Measurements from ENCODE around the gene FSTL5. TPM values are rescaled to one million over a fixed set of nuclear protein-coding genes. Genes with fewer than 3 reads are reported as not detected.

Gene FSTL5
- total RNA-seq, 1 experiment from 2014 or later, result not detected

- no peak for TF ChIP-seq ZBTB33 (IDR thresholded peaks at IDR 0.05; ENCODE audit: extremely low read depth, insufficient replicate concordance, low read length)
- no peak for TF ChIP-seq CBX3 (IDR thresholded peaks at IDR 0.05; ENCODE audit: low read depth)
Measured at GRCh38 chr4:161376275-161376674, 787.5 kb downstream of the FSTL5 start (continued).

- Histone ChIP-seq H3K36me3 (ENCODE audit: control insufficient read depth in 1 of 2, insufficient read depth in 2 of 2, low read length in 2 of 2) (no peaks in the 10 kb centered on the region), H3K4me1 (ENCODE audit: control insufficient read depth in 1 of 2, insufficient read depth in 2 of 2, low read length in 2 of 2) (no peaks in the 10 kb centered on the region), H3K9me3 (ENCODE audit: control insufficient read depth in 1 of 2, insufficient read depth in 1 of 2, low read depth in 1 of 2, low read length in 2 of 2) (no peaks in the 10 kb centered on the region), H3K27ac (ENCODE audit: low read depth, low read length) (no peak overlapping the region), H3K9ac (ENCODE audit: low read length) (no peak overlapping the region), H2AFZ (ENCODE audit: low read depth, low read length, poor library complexity, severe bottlenecking) (no peak overlapping the region), H3K27me3 (ENCODE audit: insufficient read depth, low read length) (no peaks in the 10 kb centered on the region), H3K4me3 (replicated peaks in 1 of 2; ENCODE audit: low read depth in 1 of 2, low read length in 2 of 2) (no peak overlapping the region), H3K4me2 (ENCODE audit: low read length) (no peak overlapping the region), H3K9me2 (ENCODE audit: insufficient read depth) (no peaks in the 10 kb centered on the region), H4K20me1 (ENCODE audit: insufficient read depth) (no peaks in the 10 kb centered on the region), H3K79me2 (ENCODE audit: insufficient read depth, low read length) (no peaks in the 10 kb centered on the region)
- ChIA-PET RAD21 (ENCODE audit: low non-redundant PET in 1 of 2, low total read pairs in 2 of 2, uncharacterized antibody in 2 of 2, unreplicated experiment in 2 of 2) (no interaction called here), POLR2A (no interaction called here), CTCF (no interaction called here)
- no TSS peak for BruUV-seq (replicated peaks)
- ATAC-seq (no peak), DNase-seq (ENCODE audit: low read depth, low spot score) (no peak)
- intact Hi-C loops (cut with micrococcal nuclease), result no loop called here
- TF ChIP-seq SRF (IDR thresholded peaks at IDR 0.05; ENCODE audit: low read depth) (no peak), RAD21 (IDR thresholded peaks at IDR 0.05; ENCODE audit: low read depth) (no peak), EGR1 (IDR thresholded peaks at IDR 0.05; ENCODE audit: low read depth) (no peak), YY1 (IDR thresholded peaks at IDR 0.05; ENCODE audit: extremely low read depth, insufficient replicate concordance, low read depth, low read length) (no peak), FOSL1 (IDR thresholded peaks at IDR 0.05; ENCODE audit: low read depth) (no peak), MAX (IDR thresholded peaks at IDR 0.05) (no peak), SP1 (IDR thresholded peaks at IDR 0.05; ENCODE audit: low read depth) (no peak), EZH2phosphoT487 (IDR thresholded peaks at IDR 0.05; ENCODE audit: borderline replicate concordance) (no peak), ZFX (IDR thresholded peaks at IDR 0.05) (no peak), POLR2A (IDR thresholded peaks at IDR 0.05; ENCODE audit: borderline replicate concordance, extremely low read depth, insufficient read depth, insufficient read length) (no peak), ELF1 (IDR thresholded peaks at IDR 0.05; ENCODE audit: borderline replicate concordance, low read depth) (no peak), CEBPB (IDR thresholded peaks at IDR 0.05; ENCODE audit: low read depth) (no peak), TCF7L2 (IDR thresholded peaks at IDR 0.05; ENCODE audit: borderline replicate concordance, extremely low read depth, insufficient read depth, insufficient read length) (no peak), ZBTB33 (IDR thresholded peaks at IDR 0.05; ENCODE audit: extremely low read depth, insufficient replicate concordance, low read length) (no peak), ATF3 (IDR thresholded peaks at IDR 0.05) (no peak), REST (IDR thresholded peaks at IDR 0.05; ENCODE audit: low read depth) (no peak)
Measured at GRCh38 chr4:161364681-161365080, 799.1 kb downstream of the FSTL5 start.
